Measurements from ENCODE around the gene PRKRIP1. TPM values are rescaled to one million over a fixed set of nuclear protein-coding genes. Genes with fewer than 3 reads are reported as not detected.
A peak's percentile ranks its signal among the peaks of the same experiment; 100 is the strongest.

Gene PRKRIP1
- total RNA-seq, 2 experiments from 2014 or later, result 47.4 to 48.0 TPM

DNA sequence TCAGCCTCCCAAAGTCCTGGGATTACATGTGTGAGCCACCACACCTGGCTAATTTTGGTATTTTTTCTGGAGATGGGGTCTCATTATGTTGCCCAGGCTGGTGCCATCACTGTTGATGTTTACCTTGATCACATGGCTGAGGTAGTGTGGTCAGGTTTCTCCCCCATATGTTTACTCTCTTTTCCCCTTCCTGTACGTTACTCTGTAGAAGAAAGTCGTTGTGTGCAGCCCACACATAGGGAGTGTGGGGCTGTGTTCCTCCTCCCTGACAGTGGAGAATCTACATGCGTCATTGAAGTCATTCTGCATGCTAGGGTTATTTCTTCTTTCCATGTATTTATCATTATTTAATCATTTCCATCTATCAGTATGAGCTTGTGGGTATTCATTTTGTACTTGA is 20.9 kb downstream of the PRKRIP1 start:
- H3K4me3 ChIP-seq (ENCODE audit: low read length), result no peak overlapping the region
- H3K4me1 Mint-ChIP-seq (ENCODE audit: low read depth), result peaks cover 59% of the 10 kb centered on the region
- H3K36me3 ChIP-seq (ENCODE audit: insufficient read depth, low read length), result peaks cover 16% of the 10 kb centered on the region
- H3K27ac ChIP-seq (ENCODE audit: low read depth in 1 of 2, low read length in 2 of 2), result peak overlapping the region; percentile 18 to 22
- POLR2A ChIA-PET, result interaction anchor here (0.8 to 4.4 kb wide), 5 partner anchors 9 to 33 kb away, joined by 4 to 111 read pairs (median 24); partner anchors contain the start of genes ORAI2 and PRKRIP1
- DNase-seq (peak in 4 of 14 experiments; percentile 29 to 67 (median 64)), ATAC-seq (ENCODE audit: poor library complexity) (peak; percentile 65)
- no peaks in the 10 kb centered on the region for H3K9me3 ChIP-seq (ENCODE audit: control insufficient read depth in 1 of 2, insufficient read depth in 1 of 2, low read length in 2 of 2)
- H3K4me1 ChIP-seq (ENCODE audit: insufficient read depth, low read length), result peaks cover 70% of the 10 kb centered on the region
- intact Hi-C loops (cut with DNase I, micrococcal nuclease), result loop anchor here in 1 of 2 experiments (1.0 to 2.0 kb wide), 2 partner anchors 9 to 16 kb away; partner anchors contain the start of gene ORAI2
- H3K27me3 ChIP-seq (ENCODE audit: control insufficient read depth in 1 of 2, insufficient read depth in 2 of 2, low read length in 2 of 2), result no peaks in the 10 kb centered on the region
- H3K9me3 Mint-ChIP-seq, result no peaks in the 10 kb centered on the region
- TF ChIP-seq, protein P1, sequence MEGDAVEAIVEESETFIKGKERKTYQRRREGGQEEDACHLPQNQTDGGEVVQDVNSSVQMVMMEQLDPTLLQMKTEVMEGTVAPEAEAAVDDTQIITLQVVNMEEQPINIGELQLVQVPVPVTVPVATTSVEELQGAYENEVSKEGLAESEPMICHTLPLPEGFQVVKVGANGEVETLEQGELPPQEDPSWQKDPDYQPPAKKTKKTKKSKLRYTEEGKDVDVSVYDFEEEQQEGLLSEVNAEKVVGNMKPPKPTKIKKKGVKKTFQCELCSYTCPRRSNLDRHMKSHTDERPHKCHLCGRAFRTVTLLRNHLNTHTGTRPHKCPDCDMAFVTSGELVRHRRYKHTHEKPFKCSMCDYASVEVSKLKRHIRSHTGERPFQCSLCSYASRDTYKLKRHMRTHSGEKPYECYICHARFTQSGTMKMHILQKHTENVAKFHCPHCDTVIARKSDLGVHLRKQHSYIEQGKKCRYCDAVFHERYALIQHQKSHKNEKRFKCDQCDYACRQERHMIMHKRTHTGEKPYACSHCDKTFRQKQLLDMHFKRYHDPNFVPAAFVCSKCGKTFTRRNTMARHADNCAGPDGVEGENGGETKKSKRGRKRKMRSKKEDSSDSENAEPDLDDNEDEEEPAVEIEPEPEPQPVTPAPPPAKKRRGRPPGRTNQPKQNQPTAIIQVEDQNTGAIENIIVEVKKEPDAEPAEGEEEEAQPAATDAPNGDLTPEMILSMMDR (IDR thresholded peaks at IDR 0.05), result no peak
- CTCF ChIA-PET, result no interaction called here
- H3K36me3 Mint-ChIP-seq (ENCODE audit: low read depth), result peaks cover 65% of the 10 kb centered on the region
- peak overlapping the region; percentile 62 for H3K4me3 Mint-ChIP-seq
- H3K27me3 Mint-ChIP-seq, result no peaks in the 10 kb centered on the region
- peak overlapping the region; percentile 97 for H3K27ac Mint-ChIP-seq

DNA sequence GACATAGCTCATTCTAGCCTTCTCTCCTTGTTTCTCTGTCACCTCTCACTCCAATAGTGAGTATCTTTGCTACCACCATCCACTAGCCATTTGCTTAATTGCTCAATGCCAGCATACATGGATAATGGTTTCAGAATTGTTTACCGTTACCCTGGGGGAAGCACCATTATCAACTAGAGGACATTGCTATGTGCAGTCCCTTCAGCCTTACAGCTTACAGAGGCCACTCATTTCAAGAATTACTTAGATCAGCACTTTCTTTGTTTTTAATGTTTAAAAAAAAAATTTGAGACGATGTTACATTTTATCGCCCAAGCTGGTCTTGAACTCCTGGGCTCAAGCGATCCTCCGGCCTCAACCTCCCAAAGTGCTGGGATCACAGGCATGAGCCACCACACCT is 22.4 kb downstream of the PRKRIP1 start:
- no peak for ATAC-seq (ENCODE audit: poor library complexity)
- no peak for DNase-seq
- peak overlapping the region; percentile 97 for H3K27ac Mint-ChIP-seq
- no peaks in the 10 kb centered on the region for H3K9me3 Mint-ChIP-seq
- H3K4me3 Mint-ChIP-seq, result peak overlapping the region; percentile 20
- ChIA-PET POLR2A (interaction anchor here (0.6 to 1.3 kb wide), 2 partner anchors 13 to 53 kb away, joined by 3 to 4 read pairs; no protein-coding TSS in a partner anchor), CTCF (interaction anchor here (1.0 kb wide), 1 partner anchor 32 kb away, joined by 4 read pairs; no protein-coding TSS in a partner anchor)
- H3K36me3 Mint-ChIP-seq (ENCODE audit: low read depth), result peaks cover 57% of the 10 kb centered on the region
- no peaks in the 10 kb centered on the region for H3K27me3 ChIP-seq (ENCODE audit: control insufficient read depth in 1 of 2, insufficient read depth in 2 of 2, low read length in 2 of 2)
- peaks cover 11% of the 10 kb centered on the region for H3K36me3 ChIP-seq (ENCODE audit: insufficient read depth, low read length)
- no peaks in the 10 kb centered on the region for H3K27me3 Mint-ChIP-seq
- intact Hi-C loops (cut with DNase I, micrococcal nuclease), result no loop called here
- peaks cover 62% of the 10 kb centered on the region for H3K4me1 ChIP-seq (ENCODE audit: insufficient read depth, low read length)
- TF ChIP-seq, protein P1 (IDR thresholded peaks at IDR 0.05), result no peak
- no peak overlapping the region for H3K27ac ChIP-seq (ENCODE audit: low read depth in 1 of 2, low read length in 2 of 2)
- H3K9me3 ChIP-seq (ENCODE audit: control insufficient read depth in 1 of 2, insufficient read depth in 1 of 2, low read length in 2 of 2), result no peaks in the 10 kb centered on the region
- H3K4me1 Mint-ChIP-seq (ENCODE audit: low read depth), result peaks cover 50% of the 10 kb centered on the region
- no peak overlapping the region for H3K4me3 ChIP-seq (ENCODE audit: low read length)

DNA sequence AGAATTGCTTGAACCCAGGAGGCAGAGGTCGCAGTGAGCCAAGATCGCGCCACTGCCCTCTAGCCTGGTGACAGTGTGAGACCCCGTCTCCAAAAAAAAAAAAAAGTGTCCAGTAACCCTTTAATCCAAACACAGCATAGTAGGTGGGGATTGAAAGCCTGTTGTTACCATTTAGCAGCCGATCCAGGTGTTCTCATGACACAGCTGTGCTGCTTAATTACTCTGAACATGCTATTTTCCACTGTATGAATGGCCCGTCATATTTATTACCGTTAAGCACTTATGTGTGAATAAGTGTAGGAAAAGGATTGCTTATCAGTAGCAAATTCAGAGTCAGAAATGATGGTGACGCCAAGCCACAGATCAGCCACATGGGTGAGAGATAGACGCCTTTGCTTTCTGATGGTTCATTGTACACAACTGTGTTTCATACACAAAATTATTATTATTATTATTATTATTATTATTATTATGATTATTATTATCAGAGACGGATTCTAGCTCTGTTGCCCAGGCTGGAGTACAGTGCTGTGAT is 25.6 kb downstream of the PRKRIP1 start:
- ChIA-PET CTCF (interaction anchor here (1.1 kb wide), 1 partner anchor 13 kb away, joined by 4 read pairs; no protein-coding TSS in a partner anchor), POLR2A (interaction anchor here (0.6 to 0.7 kb wide), 2 partner anchors 9 to 1954 kb away, joined by 3 read pairs; no protein-coding TSS in a partner anchor)
- peaks cover 65% of the 10 kb centered on the region for H3K36me3 Mint-ChIP-seq (ENCODE audit: low read depth)

More for the DNA sequence above, 25.6 kb downstream of the PRKRIP1 start:
- Mint-ChIP-seq H3K9me3 (no peaks in the 10 kb centered on the region), H3K27ac (peak overlapping the region; percentile 72), H3K27me3 (no peaks in the 10 kb centered on the region), H3K4me1 (ENCODE audit: low read depth) (peaks cover 59% of the 10 kb centered on the region), H3K4me3 (no peak overlapping the region)
- no peak overlapping the region for H3K27ac ChIP-seq (ENCODE audit: low read depth in 1 of 2, low read length in 2 of 2)
- TF ChIP-seq, protein P1 (IDR thresholded peaks at IDR 0.05), result no peak
- ATAC-seq (ENCODE audit: poor library complexity) (no peak), DNase-seq (no peak)
- peaks cover 17% of the 10 kb centered on the region for H3K36me3 ChIP-seq (ENCODE audit: insufficient read depth, low read length)
- H3K4me3 ChIP-seq (ENCODE audit: low read length), result no peak overlapping the region
- no peaks in the 10 kb centered on the region for H3K9me3 ChIP-seq (ENCODE audit: control insufficient read depth in 1 of 2, insufficient read depth in 1 of 2, low read length in 2 of 2)
- intact Hi-C loops (cut with DNase I, micrococcal nuclease), result no loop called here
- H3K27me3 ChIP-seq (ENCODE audit: control insufficient read depth in 1 of 2, insufficient read depth in 2 of 2, low read length in 2 of 2), result no peaks in the 10 kb centered on the region
- peaks cover 70% of the 10 kb centered on the region for H3K4me1 ChIP-seq (ENCODE audit: insufficient read depth, low read length)

All from CD4-positive, alpha-beta T cell (primary cell).